ENCODE data around the gene MRPL41.

- TF ChIP-seq CTCF (conservative IDR thresholded peaks at IDR 0.05; ENCODE audit: low read depth in 2 of 2) (no peak), JUNB (IDR thresholded peaks at IDR 0.05; ENCODE audit: unreplicated experiment) (no peak), REST (IDR thresholded peaks at IDR 0.05; ENCODE audit: unreplicated experiment) (no peak), POLR2AphosphoS5 (IDR thresholded peaks at IDR 0.05; ENCODE audit: low read depth) (no peak), ZNF114 (CRISPR knock-in tag; IDR thresholded peaks at IDR 0.05) (no peak), STAT1 (IDR thresholded peaks at IDR 0.05; ENCODE audit: unreplicated experiment) (no peak), EZH2 (IDR thresholded peaks at IDR 0.05; ENCODE audit: low read depth, unreplicated experiment) (no peak), EZH2phosphoT487 (IDR thresholded peaks at IDR 0.05; ENCODE audit: unreplicated experiment) (no peak)
Observed at GRCh38 chr9:137583957-137584356, 32.3 kb downstream of the MRPL41 start.
